Measurements from ENCODE around the gene IFITM2. TPM values are rescaled to one million over a fixed set of nuclear protein-coding genes. Genes with fewer than 3 reads are reported as not detected.

IFITM2 gene
- total RNA-seq = 11.0 and 15.6 TPM in 2 replicates

GRCh38 chr11:307766-308708, at the start of gene IFITM2:
TSS of gene IFITM2 (plus strand) at chr11:307816. CDS start at chr11:308193, 377 bp downstream.

DNA sequence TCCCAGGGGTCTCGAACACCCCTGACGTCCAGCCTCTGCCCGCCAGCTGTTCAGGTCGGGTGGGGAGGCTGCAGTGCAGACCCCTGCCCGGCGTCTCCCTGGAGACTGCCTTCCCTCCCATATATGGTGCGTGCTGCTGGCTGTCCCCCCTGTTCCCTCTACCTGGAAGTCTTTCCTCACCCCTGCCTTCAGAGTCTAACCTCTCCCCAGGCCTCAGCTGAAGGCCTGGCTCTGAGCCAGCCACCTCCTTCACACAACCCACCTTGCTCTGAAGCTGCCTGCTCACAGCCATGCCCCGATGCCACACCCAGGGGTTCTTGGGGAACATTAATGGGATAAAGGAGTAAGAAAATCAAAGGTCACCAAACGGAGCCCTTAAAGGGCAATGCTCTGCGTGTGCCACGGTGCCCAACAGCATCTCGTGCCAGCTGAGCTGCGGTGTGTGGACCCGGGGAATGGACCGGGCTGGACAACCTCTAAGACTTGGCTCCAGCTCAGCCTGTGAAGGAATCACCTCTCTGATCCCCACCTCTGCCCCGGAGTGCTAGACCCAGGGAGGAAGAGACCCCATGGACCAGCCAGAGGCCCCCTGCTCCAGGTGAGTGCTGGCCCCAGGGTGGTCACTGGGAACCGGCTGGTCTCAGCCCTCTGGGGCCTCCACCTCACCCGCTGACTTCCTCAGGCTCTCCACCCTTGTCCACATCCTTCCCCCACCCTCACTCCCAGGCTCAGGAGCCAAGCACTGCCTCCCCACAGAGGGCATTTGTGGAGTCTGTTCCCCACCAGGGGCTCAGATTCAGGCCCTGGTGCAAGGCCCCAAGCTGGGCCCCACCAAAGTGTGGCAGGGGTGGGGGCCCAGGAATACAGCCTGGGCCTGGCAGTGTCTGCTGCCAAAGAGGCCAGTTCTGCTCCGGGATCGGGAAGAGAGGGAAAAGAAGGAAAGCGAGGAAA, 29.3 kb upstream of the IFITM2 start, which contains the start of gene NLRP6:
NLRP6 (plus strand) TSS at position 407 of the 951 bp plus-strand sequence; CDS start at position 570, 163 bp downstream.

GRCh38 chr11:288478-289397, 18.9 kb upstream of the IFITM2 start, which contains the start of gene PGGHG:
TSS of gene PGGHG (plus strand) at chr11:289126. CDS start at chr11:289817, 691 bp downstream.

GRCh38 chr11:299081-299891, 8.3 kb upstream of the IFITM2 start, which contains the start of gene IFITM5:
TSS of gene IFITM5 (minus strand) at chr11:299526. CDS start at chr11:299490, 36 bp downstream.

GRCh38 chr11:313787-314553, 6.4 kb downstream of the IFITM2 start, which contains the start of gene IFITM1:
TSS of gene IFITM1 (plus strand) at chr11:314040. CDS start at chr11:314171, 131 bp downstream.

Other genes starting within 250 kb of the IFITM2 start
- not detected in 2 replicates for gene SCGB1C1, start 114.7 kb upstream of the IFITM2 start, total RNA-seq
- gene BET1L, start 100.4 kb upstream of the IFITM2 start, total RNA-seq = 17.9 and 21.6 TPM in 2 replicates
- 126 and 131 TPM in 2 replicates for gene RIC8A, start 100.1 kb upstream of the IFITM2 start, total RNA-seq
- 6.2 and 8.2 TPM in 2 replicates for gene SIRT3, start 71.5 kb upstream of the IFITM2 start, total RNA-seq
- gene PSMD13, start 70.8 kb upstream of the IFITM2 start, total RNA-seq = 118 and 202 TPM in 2 replicates
- gene NLRP6, start 29.4 kb upstream of the IFITM2 start, total RNA-seq = not detected in 2 replicates
- 7.3 and 10.7 TPM in 2 replicates for gene PGGHG, start 18.7 kb upstream of the IFITM2 start, total RNA-seq
- not detected in 2 replicates for gene IFITM5, start 8.3 kb upstream of the IFITM2 start, total RNA-seq
- gene IFITM1, start 6.2 kb downstream of the IFITM2 start, total RNA-seq = 12.1 and 23.9 TPM in 2 replicates
- gene IFITM3, start 13.0 kb downstream of the IFITM2 start, total RNA-seq = 17.3 and 29.5 TPM in 2 replicates
- 1.00 and 1.8 TPM in 2 replicates for gene B4GALNT4, start 61.7 kb downstream of the IFITM2 start, total RNA-seq
- gene PKP3, start 86.4 kb downstream of the IFITM2 start, total RNA-seq = 0.66 and 0.87 TPM in 2 replicates
- gene SIGIRR, start 107.2 kb downstream of the IFITM2 start, total RNA-seq = 6.0 and 8.2 TPM in 2 replicates
- not detected in 2 replicates for gene ANO9, start 134.2 kb downstream of the IFITM2 start, total RNA-seq
- gene PTDSS2, start 142.5 kb downstream of the IFITM2 start, total RNA-seq = 46.3 and 58.1 TPM in 2 replicates
- 402 and 468 TPM in 2 replicates for gene RNH1, start 199.4 kb downstream of the IFITM2 start, total RNA-seq
- 51.5 and 91.3 TPM in 2 replicates for gene HRAS, start 227.8 kb downstream of the IFITM2 start, total RNA-seq
- gene LRRC56, start 229.7 kb downstream of the IFITM2 start, total RNA-seq = 0.62 and 0.77 TPM in 2 replicates

Measured in uterine smooth muscle cell (primary cell).